ENCODE data around the gene NLRC5. TPM values are rescaled to one million over a fixed set of nuclear protein-coding genes. Genes with fewer than 3 reads are reported as not detected.

The NLRC5 gene
- total RNA-seq, 1 donor from 2014 or later: 9.8 TPM

- ATAC-seq (no peak), DNase-seq (no peak)
- intact Hi-C loops (cut with micrococcal nuclease): no loop called here
Observed at GRCh38 chr16:57126411-57126810, 137.1 kb downstream of the NLRC5 start.

GRCh38 chr16:57127037-57127763, 137.8 kb downstream of the NLRC5 start:
- intact Hi-C loops (cut with micrococcal nuclease): no loop called here
- no peak for DNase-seq
- no peak for ATAC-seq

GRCh38 chr16:57127836-57128235, 138.5 kb downstream of the NLRC5 start:
- DNase-seq: no peak
- intact Hi-C loops (cut with micrococcal nuclease): no loop called here
- no peak for ATAC-seq

- intact Hi-C loops (cut with micrococcal nuclease): no loop called here
- DNase-seq (no peak), ATAC-seq (no peak)
Observed at GRCh38 chr16:57128771-57129389, 139.5 kb downstream of the NLRC5 start.

- no peak for DNase-seq
- no peak for ATAC-seq
- intact Hi-C loops (cut with micrococcal nuclease): no loop called here
Observed at GRCh38 chr16:57130950-57131321, 141.6 kb downstream of the NLRC5 start.

- ATAC-seq (no peak), DNase-seq (no peak)
- intact Hi-C loops (cut with micrococcal nuclease): no loop called here
Observed at GRCh38 chr16:57131351-57131970, 142.1 kb downstream of the NLRC5 start.

GRCh38 chr16:57132470-57132869, 143.1 kb downstream of the NLRC5 start:
- intact Hi-C loops (cut with micrococcal nuclease): no loop called here
- ATAC-seq (no peak), DNase-seq (no peak)

GRCh38 chr16:57133031-57133430, 143.7 kb downstream of the NLRC5 start:
- DNase-seq (no peak), ATAC-seq (no peak)
- intact Hi-C loops (cut with micrococcal nuclease): no loop called here

Other genes starting within 250 kb of the NLRC5 start
- gene SLC12A3, start 124.3 kb upstream of the NLRC5 start, total RNA-seq: not detected
- gene HERPUD1, start 57.4 kb upstream of the NLRC5 start, total RNA-seq: 129 TPM
- 0.37 TPM for gene CETP, start 27.6 kb upstream of the NLRC5 start, total RNA-seq
- gene CPNE2, start 103.0 kb downstream of the NLRC5 start, total RNA-seq: 11.2 TPM
- gene PSME3IP1, start 196.5 kb downstream of the NLRC5 start, total RNA-seq: 59.0 TPM
- gene RSPRY1, start 196.8 kb downstream of the NLRC5 start, total RNA-seq: 20.3 TPM